KMS-11 (cell line): ENCODE results near the gene ZNF581.

ENCODE experiments used
- H2AFZ ChIP-seq: fragments of 200-600 bp; sonication (generic); 2 replicates; pipeline ENCODE4 v1.6.1; 2016; ENCODE audit warnings: antibody characterized with exemption, mixed run types, low read depth
- H3K27ac ChIP-seq: fragments of 200-600 bp; sonication (generic); 2 replicates; pipeline ENCODE4 v1.6.1; 2016; ENCODE audit warnings: mild to moderate bottlenecking, mixed run types
- H3K27me3 ChIP-seq: fragments of 200-600 bp; sonication (generic); 2 replicates; pipeline ENCODE4 v1.6.1; 2017; ENCODE audit warnings: mild to moderate bottlenecking, low read depth, mixed run types, moderate library complexity; ENCODE audit not compliant: insufficient read depth
- H3K36me3 ChIP-seq: fragments of 200-600 bp; sonication (generic); 2 replicates; pipeline ENCODE4 v1.6.1; 2017; ENCODE audit warnings: mild to moderate bottlenecking, mixed run types; ENCODE audit not compliant: insufficient read depth
- H3K4me1 ChIP-seq: fragments of 200-600 bp; sonication (generic); 2 replicates; pipeline ENCODE4 v1.6.1; 2016; ENCODE audit warnings: mild to moderate bottlenecking, low read depth, mixed run types; ENCODE audit not compliant: poor library complexity, severe bottlenecking
- H3K4me2 ChIP-seq: fragments of 200-600 bp; sonication (generic); 2 replicates; pipeline ENCODE4 v1.7.0; 2016; ENCODE audit warnings: mild to moderate bottlenecking, mixed run types
- H3K4me3 ChIP-seq: fragments of 200-600 bp; sonication (generic); IDR thresholded peaks from 2 replicates; pipeline ENCODE4 v1.6.1; 2017; ENCODE audit warnings: low read depth, low read length, mixed read lengths; ENCODE audit not compliant: insufficient read depth
- H3K79me2 ChIP-seq: fragments of 200-600 bp; sonication (generic); 2 replicates; pipeline ENCODE4 v1.6.1; 2016; ENCODE audit warnings: low read depth, mixed run types; ENCODE audit not compliant: insufficient read depth
- H3K9ac ChIP-seq: fragments of 200-600 bp; sonication (generic); 2 replicates; pipeline ENCODE4 v1.6.1; 2016; ENCODE audit warnings: mild to moderate bottlenecking, mixed run types
- H4K20me1 ChIP-seq: fragments of 200-600 bp; sonication (generic); 2 replicates; pipeline ENCODE4 v1.6.1; 2016; ENCODE audit warnings: mild to moderate bottlenecking, mixed run types; ENCODE audit not compliant: insufficient read depth
- TF ChIP-seq, protein P1 (sequence below): fragments of 200-600 bp; sonication (generic); conservative IDR thresholded peaks from 2 replicates; pipeline ENCODE4 v1.6.1; 2017; ENCODE audit warnings: low read depth, mild to moderate bottlenecking, antibody characterized with exemption, low read length, moderate library complexity, mixed read lengths

ZNF581 gene

DNA sequence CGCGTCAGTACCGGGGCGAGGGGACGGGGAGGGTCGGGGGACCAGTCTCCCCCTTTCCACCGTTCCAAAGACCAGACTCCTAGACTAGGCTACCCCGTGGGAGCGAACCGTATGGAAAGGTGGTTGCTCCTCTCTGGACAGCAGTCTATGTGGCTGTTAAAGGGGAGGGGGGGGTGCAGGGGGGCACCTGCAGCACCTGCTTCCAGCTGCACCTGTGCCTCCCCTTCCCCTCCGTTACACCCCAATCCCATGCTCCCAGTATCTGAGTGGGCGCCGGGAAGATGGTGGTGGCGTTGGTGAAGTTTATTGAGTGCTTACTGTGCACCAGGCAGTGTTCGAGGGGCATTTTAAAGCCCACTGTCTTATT, 42.8 kb upstream of the ZNF581 start:
- Histone ChIP-seq H3K4me2 (peak overlapping the region; percentile 95), H3K9ac (peak overlapping the region; percentile 53), H2AFZ (peak overlapping the region; percentile 40), H3K4me1 (peaks cover 6% of the 10 kb centered on the region), H3K4me3 (no peak overlapping the region), H3K27me3 (no peaks in the 10 kb centered on the region), H3K27ac (no peak overlapping the region), H4K20me1 (no peaks in the 10 kb centered on the region), H3K79me2 (no peaks in the 10 kb centered on the region), H3K36me3 (no peaks in the 10 kb centered on the region)
- TF ChIP-seq, protein P1, sequence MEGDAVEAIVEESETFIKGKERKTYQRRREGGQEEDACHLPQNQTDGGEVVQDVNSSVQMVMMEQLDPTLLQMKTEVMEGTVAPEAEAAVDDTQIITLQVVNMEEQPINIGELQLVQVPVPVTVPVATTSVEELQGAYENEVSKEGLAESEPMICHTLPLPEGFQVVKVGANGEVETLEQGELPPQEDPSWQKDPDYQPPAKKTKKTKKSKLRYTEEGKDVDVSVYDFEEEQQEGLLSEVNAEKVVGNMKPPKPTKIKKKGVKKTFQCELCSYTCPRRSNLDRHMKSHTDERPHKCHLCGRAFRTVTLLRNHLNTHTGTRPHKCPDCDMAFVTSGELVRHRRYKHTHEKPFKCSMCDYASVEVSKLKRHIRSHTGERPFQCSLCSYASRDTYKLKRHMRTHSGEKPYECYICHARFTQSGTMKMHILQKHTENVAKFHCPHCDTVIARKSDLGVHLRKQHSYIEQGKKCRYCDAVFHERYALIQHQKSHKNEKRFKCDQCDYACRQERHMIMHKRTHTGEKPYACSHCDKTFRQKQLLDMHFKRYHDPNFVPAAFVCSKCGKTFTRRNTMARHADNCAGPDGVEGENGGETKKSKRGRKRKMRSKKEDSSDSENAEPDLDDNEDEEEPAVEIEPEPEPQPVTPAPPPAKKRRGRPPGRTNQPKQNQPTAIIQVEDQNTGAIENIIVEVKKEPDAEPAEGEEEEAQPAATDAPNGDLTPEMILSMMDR: no peak

DNA sequence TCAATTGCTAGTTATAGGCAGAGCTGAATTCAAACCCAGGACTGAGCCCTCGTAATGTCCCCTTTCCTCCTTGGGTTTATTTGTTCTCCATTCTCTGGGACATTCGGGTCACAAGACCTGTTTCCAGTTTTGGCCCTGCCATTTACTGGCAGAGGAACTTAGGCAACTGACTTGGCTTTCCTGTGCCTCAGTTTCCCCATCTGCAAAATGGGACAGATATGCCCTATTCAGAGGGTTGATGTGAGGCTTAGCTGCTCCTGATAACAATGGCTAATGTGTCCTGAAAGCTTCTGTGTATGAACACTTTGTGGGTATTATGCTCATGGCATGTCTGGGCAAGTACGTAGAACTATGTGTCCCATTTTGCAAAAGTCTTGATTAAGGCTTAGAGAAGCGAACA, 42.4 kb upstream of the ZNF581 start:
- H3K79me2 ChIP-seq: no peaks in the 10 kb centered on the region
- H3K4me2 ChIP-seq: peak overlapping the region; percentile 95
- TF ChIP-seq, protein P1: no peak
- H4K20me1 ChIP-seq: no peaks in the 10 kb centered on the region
- H3K9ac ChIP-seq: no peak overlapping the region
- H3K4me1 ChIP-seq: peaks cover 6% of the 10 kb centered on the region
- no peak overlapping the region for H3K27ac ChIP-seq
- no peak overlapping the region for H3K4me3 ChIP-seq
- no peaks in the 10 kb centered on the region for H3K27me3 ChIP-seq
- no peak overlapping the region for H2AFZ ChIP-seq
- H3K36me3 ChIP-seq: no peaks in the 10 kb centered on the region

DNA sequence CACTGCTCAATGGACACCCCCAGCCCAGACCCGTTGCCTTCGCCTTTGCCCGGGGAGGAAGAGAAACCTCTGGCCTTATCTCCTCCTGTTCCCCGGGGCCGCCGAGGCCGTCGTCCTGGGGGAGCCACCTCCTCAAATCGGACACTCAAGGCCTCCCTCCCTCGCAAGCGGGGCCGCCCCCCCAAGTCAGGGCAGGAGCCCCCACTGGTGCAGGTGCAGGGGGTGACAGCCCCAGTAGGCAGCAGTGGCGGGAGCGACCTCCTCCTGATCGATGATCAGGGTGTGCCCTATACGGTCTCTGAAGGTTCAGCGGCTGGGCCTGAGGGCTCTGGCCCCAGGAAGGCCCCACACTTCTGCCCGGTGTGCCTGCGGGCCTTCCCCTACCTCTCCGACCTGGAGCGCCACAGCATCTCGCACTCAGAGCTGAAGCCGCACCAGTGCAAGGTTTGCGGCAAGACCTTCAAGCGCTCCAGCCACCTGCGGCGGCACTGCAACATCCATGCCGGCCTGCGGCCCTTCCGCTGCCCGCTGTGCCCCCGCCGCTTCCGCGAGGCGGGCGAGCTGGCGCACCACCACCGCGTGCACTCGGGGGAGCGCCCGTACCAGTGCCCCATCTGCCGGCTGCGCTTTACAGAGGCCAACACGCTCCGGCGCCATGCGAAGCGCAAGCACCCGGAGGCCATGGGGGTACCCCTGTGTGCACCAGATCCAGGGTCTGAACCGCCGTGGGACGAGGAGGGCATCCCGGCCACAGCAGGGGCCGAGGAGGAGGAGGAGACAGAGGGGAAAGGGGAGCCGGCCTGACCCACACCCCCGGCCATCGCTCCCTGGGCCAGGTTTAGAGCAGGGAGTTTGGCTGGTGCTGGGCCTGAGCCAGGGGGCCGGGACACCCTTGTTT, 41.1 kb upstream of the ZNF581 start:
- peaks cover 15% of the 10 kb centered on the region for H3K4me1 ChIP-seq
- H3K79me2 ChIP-seq: 0 out of 2 replicates have a peak, but pooled peaks cover 10% of the 10 kb centered on the region
- H3K4me3 ChIP-seq: no peak overlapping the region
- no peak overlapping the region for H3K4me2 ChIP-seq
- no peak overlapping the region for H3K9ac ChIP-seq
- no peaks in the 10 kb centered on the region for H3K36me3 ChIP-seq
- no peak overlapping the region for H3K27ac ChIP-seq
- H4K20me1 ChIP-seq: no peaks in the 10 kb centered on the region
- H2AFZ ChIP-seq: no peak overlapping the region
- no peaks in the 10 kb centered on the region for H3K27me3 ChIP-seq
- TF ChIP-seq, protein P1: no peak

DNA sequence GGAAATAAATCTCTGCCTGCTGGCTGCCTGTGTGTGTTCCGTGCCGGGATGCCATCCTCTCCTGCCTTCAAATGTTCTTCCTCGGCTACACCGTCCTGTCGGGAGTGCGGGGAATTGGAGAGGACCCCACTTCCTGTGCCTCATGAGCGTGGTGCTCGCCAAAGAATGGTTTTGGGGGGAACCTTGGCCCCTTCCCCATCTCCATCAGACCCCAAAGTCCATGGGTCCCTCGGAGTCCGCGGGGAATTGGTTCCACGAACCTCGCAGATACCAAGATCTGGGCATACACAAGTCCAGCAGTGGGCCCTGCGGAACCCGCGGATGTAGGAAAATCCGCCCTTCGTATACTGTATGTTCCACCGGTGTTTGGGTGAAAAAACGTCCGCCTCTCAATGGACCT, 40.3 kb upstream of the ZNF581 start:
- no peaks in the 10 kb centered on the region for H4K20me1 ChIP-seq
- 0 out of 2 replicates have a peak, but pooled peaks cover 15% of the 10 kb centered on the region for H3K79me2 ChIP-seq
- H3K9ac ChIP-seq: no peak overlapping the region
- TF ChIP-seq, protein P1: no peak
- no peak overlapping the region for H3K4me2 ChIP-seq
- no peak overlapping the region for H3K27ac ChIP-seq
- H3K4me1 ChIP-seq: peaks cover 15% of the 10 kb centered on the region
- H2AFZ ChIP-seq: no peak overlapping the region
- H3K4me3 ChIP-seq: no peak overlapping the region
- no peaks in the 10 kb centered on the region for H3K36me3 ChIP-seq
- no peaks in the 10 kb centered on the region for H3K27me3 ChIP-seq
